ENCODE measurements around the gene GID4. TPM values are rescaled to one million over a fixed set of nuclear protein-coding genes. Genes with fewer than 3 reads are reported as not detected.

The GID4 gene
- total and polyA plus RNA-seq, 9 of the 15 experiments (the other 6 are each of a cell fraction or from before 2014, with no cell fraction given), result 1.2 to 6.4 (median 3.7) TPM

DNA sequence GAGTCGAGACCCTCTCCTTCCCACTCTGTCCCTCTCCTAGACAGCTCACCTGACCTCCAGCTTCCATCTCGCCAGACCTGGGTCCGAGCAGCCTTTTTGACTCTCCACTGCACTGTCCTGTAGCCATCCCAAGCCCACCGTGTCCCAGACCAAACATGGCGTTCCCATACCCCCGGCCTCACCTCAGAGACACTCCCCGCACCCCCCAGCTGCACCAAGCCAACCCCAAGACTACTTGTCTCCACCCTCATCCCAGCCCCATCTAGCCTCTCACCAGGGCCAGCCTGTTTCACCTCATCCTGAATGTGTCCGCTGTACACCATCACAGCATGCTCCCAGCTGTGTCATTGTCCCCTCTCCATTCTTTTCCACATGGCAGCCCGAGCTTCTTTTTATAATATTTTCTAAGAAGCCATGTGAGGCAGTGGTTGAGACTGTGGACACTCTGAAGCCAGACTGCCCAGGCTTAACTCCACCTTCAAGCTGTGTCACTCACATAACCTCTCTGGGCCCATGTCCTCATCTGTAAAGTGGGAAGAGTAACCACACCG, 70.8 kb downstream of the GID4 start:
- H3K4me1 ChIP-seq (replicated peaks in 1 of 2; ENCODE audit: control insufficient read depth in 2 of 2, insufficient read depth in 2 of 2, low read length in 2 of 2), result peaks cover 0 to 4% of the 10 kb centered on the region in 2 experiments; a peak in 2 of 5 replicates
- peaks cover 3% of the 10 kb centered on the region; the same call in 1 of the 2 replicates for H4K20me1 ChIP-seq (replicated peaks; ENCODE audit: control insufficient read depth, insufficient read depth, low read length)
- DNase-seq (ENCODE audit: extremely low read depth in 1 of 4, low spot score in 3 of 4) (no peak), ATAC-seq (no peak), FAIRE-seq (no peak)
- H2AFZ ChIP-seq (ENCODE audit: low read depth, low read length), result no peak overlapping the region
- H3K79me2 ChIP-seq (ENCODE audit: control insufficient read depth, insufficient read depth, low read length), result no peaks in the 10 kb centered on the region
- H3K27ac ChIP-seq (ENCODE audit: extremely low read depth, low read depth, low read length), result no peak overlapping the region
- ChIA-PET CTCF (ENCODE audit: low intra/inter-chr PET ratio) (no interaction called here), POLR2A (interaction anchor here (1.2 kb wide), 1 partner anchor 21 kb away, joined by 5 read pairs; the partner anchor contains the start of gene DRG2)
- WGBS (ENCODE audit: insufficient coverage, low coverage, missing lambda C conversion rate), result 20% methylated on average over 7 of the region's 10 CpGs
- H3K36me3 ChIP-seq (ENCODE audit: control insufficient read depth, insufficient read depth, low read length), result peaks cover 7% of the 10 kb centered on the region; the same call in 1 of the 3 replicates
- no peak overlapping the region for H3K4me3 ChIP-seq
- in situ Hi-C loops (cut with MboI), result no loop called here
- no peaks in the 10 kb centered on the region for H3K27me3 ChIP-seq (ENCODE audit: control insufficient read depth in 2 of 2, insufficient read depth in 2 of 2, low read length in 2 of 2)
- H3K9ac ChIP-seq (ENCODE audit: insufficient read depth in 1 of 2, low read depth in 2 of 2, low read length in 2 of 2), result 0 out of 4 replicates have a peak overlapping the region, but pooled peaks of 1 of the 2 experiments have one; percentile 40
- intact Hi-C loops (cut with micrococcal nuclease), result no loop called here
- TF ChIP-seq RBFOX2 (IDR thresholded peaks at IDR 0.05; ENCODE audit: low read depth, low read length) (no peak), MIER1 (IDR thresholded peaks at IDR 0.05; ENCODE audit: low read depth) (no peak), SRSF3 (IDR thresholded peaks at IDR 0.05; ENCODE audit: insufficient read depth, low read length) (no peak), SIX5 (IDR thresholded peaks at IDR 0.05; ENCODE audit: borderline replicate concordance in 1 of 2, insufficient read depth in 1 of 2, low read depth in 1 of 2, low read length in 2 of 2) (no peak), STAG1 (CRISPR knock-in tag; IDR thresholded peaks at IDR 0.05; ENCODE audit: borderline replicate concordance) (no peak), ZNF282 (CRISPR knock-in tag; IDR thresholded peaks at IDR 0.05) (no peak), DPF2 (IDR thresholded peaks at IDR 0.05) (no peak), DDX20 (tag; IDR thresholded peaks at IDR 0.05; ENCODE audit: low read depth) (no peak), TEAD2 (tag; IDR thresholded peaks at IDR 0.05) (no peak), NUFIP1 (IDR thresholded peaks at IDR 0.05; ENCODE audit: partially characterized antibody) (no peak), ZNF239 (CRISPR knock-in tag; IDR thresholded peaks at IDR 0.05) (no peak), PCBP1 (IDR thresholded peaks at IDR 0.05; ENCODE audit: low read depth, low read length, poor library complexity, severe bottlenecking) (no peak), SMARCA4 (IDR thresholded peaks at IDR 0.05) (no peak), BDP1 (IDR thresholded peaks at IDR 0.05; ENCODE audit: insufficient read depth, insufficient read length) (no peak)
- TF ChIP-seq, protein P1, sequence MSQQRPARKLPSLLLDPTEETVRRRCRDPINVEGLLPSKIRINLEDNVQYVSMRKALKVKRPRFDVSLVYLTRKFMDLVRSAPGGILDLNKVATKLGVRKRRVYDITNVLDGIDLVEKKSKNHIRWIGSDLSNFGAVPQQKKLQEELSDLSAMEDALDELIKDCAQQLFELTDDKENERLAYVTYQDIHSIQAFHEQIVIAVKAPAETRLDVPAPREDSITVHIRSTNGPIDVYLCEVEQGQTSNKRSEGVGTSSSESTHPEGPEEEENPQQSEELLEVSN (IDR thresholded peaks at IDR 0.05; ENCODE audit: borderline replicate concordance in 1 of 2, extremely low read depth in 1 of 2, insufficient read depth in 1 of 2, insufficient read length in 1 of 2, low read depth in 1 of 2, low read length in 1 of 2, poor library complexity in 1 of 2, severe bottlenecking in 1 of 2), result no peak
- TF ChIP-seq, protein P2, sequence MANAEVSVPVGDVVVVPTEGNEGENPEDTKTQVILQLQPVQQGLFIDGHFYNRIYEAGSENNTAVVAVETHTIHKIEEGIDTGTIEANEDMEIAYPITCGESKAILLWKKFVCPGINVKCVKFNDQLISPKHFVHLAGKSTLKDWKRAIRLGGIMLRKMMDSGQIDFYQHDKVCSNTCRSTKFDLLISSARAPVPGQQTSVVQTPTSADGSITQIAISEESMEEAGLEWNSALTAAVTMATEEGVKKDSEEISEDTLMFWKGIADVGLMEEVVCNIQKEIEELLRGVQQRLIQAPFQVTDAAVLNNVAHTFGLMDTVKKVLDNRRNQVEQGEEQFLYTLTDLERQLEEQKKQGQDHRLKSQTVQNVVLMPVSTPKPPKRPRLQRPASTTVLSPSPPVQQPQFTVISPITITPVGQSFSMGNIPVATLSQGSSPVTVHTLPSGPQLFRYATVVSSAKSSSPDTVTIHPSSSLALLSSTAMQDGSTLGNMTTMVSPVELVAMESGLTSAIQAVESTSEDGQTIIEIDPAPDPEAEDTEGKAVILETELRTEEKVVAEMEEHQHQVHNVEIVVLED (CRISPR knock-in tag; IDR thresholded peaks at IDR 0.05), result no peak
- TF ChIP-seq, protein P3, sequence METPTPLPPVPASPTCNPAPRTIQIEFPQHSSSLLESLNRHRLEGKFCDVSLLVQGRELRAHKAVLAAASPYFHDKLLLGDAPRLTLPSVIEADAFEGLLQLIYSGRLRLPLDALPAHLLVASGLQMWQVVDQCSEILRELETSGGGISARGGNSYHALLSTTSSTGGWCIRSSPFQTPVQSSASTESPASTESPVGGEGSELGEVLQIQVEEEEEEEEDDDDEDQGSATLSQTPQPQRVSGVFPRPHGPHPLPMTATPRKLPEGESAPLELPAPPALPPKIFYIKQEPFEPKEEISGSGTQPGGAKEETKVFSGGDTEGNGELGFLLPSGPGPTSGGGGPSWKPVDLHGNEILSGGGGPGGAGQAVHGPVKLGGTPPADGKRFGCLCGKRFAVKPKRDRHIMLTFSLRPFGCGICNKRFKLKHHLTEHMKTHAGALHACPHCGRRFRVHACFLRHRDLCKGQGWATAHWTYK (CRISPR knock-in tag; IDR thresholded peaks at IDR 0.05), result no peak
- no peaks in the 10 kb centered on the region for H3K9me3 ChIP-seq (replicated peaks; ENCODE audit: control insufficient read depth, insufficient read depth, low read depth, low read length)
- no peaks in the 10 kb centered on the region for H3K9me1 ChIP-seq (ENCODE audit: control insufficient read depth, insufficient read depth, low read length)
- H3K4me2 ChIP-seq (ENCODE audit: insufficient read depth, low read length), result no peak overlapping the region
- no TSS peak for BruUV-seq (replicated peaks)
